ENCODE measurements around the gene TPCN2.

- TF ChIP-seq CTCF (IDR thresholded peaks at IDR 0.05) (no peak), POLR2A (IDR thresholded peaks at IDR 0.05) (no peak), POLR2AphosphoS5 (IDR thresholded peaks at IDR 0.05) (no peak)
Measured at GRCh38 chr11:69057236-69057635, 8.5 kb downstream of the TPCN2 start.
